HEK293T (cell line): ENCODE results near the gene C1QTNF1.

Experiments used
- CTBP1 ChIP-seq: fragments of 450-650 bp; IDR thresholded peaks from 2 replicates; pipeline ENCODE4 v1.6.1; 2016; ENCODE audit warnings: borderline replicate concordance
- FOXA1 ChIP-seq: fragments of 450-650 bp; IDR thresholded peaks from 2 replicates; pipeline ENCODE4 v1.6.1; 2016; ENCODE audit warnings: mild to moderate bottlenecking
- FOXK2 ChIP-seq: fragments of 450-650 bp; IDR thresholded peaks from 2 replicates; pipeline ENCODE4 v1.6.1; 2016; ENCODE audit warnings: mild to moderate bottlenecking
- FOXM1 ChIP-seq: fragments of 450-650 bp; IDR thresholded peaks from 2 replicates; pipeline ENCODE4 v1.6.1; 2017; ENCODE audit warnings: mild to moderate bottlenecking, borderline replicate concordance
- SP1 ChIP-seq: fragments of 450-650 bp; IDR thresholded peaks from 2 replicates; pipeline ENCODE4 v1.6.1; 2017
- SUZ12 ChIP-seq: fragments of 450-650 bp; IDR thresholded peaks from 2 replicates; pipeline ENCODE4 v1.6.1; 2016; ENCODE audit warnings: mild to moderate bottlenecking

DNA sequence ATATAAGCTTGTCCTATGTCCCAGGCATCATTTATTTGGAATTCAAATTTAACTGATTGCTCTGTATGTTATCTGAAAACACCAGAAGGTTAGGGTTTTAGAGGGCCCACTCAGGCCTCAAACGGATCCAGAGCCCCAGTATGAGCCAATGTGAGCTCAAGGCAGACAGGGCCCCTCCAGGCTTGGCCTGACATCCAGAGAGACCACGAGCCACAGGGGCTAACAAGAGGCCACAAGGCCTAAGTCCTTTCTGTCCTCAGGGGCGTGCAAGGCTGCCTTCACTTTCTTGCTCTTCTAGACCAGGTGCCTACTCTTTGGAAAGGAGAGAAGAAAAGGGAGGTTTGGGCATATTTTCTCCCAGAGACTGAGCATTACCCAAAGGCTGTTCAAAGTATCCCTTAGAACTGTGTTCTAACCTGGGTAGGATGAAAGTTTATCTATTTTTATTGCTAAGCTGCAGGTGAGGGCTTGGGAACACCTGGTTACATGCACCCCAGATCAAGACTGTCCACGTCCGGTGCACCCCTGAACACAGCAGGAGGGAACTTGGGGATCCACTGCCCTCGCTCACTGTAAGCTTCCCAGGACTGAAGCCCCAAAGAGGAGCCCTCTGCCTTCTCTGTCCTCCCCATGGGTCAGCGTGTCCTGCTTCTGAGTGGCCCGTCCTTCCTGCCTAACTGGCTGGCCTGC, 49.2 kb downstream of the C1QTNF1 start:
- TF ChIP-seq SP1 (no peak), FOXA1 (no peak), CTBP1 (no peak), FOXM1 (no peak), FOXK2 (no peak), SUZ12 (no peak)
